GM12874 (cell line): Measurements from ENCODE around the gene SLITRK5.

ENCODE experiments used
- CTCF ChIP-seq: IDR thresholded peaks from 2 replicates; pipeline ENCODE4 v1.5.1; 2011; ENCODE audit warnings: low read depth, mild to moderate bottlenecking, control low read depth, low read length, moderate library complexity; ENCODE audit not compliant: insufficient read depth

SLITRK5 gene

GRCh38 chr13:87677496-87678371 lies 6.6 kb downstream of the SLITRK5 start:
- no peak for TF ChIP-seq CTCF

- no peak for TF ChIP-seq CTCF
Observed at GRCh38 chr13:87678372-87678752, 7.2 kb downstream of the SLITRK5 start.

GRCh38 chr13:87680298-87680697 lies 9.1 kb downstream of the SLITRK5 start:
- no peak for TF ChIP-seq CTCF

- TF ChIP-seq CTCF, result no peak
Observed at GRCh38 chr13:87684850-87685742, 13.9 kb downstream of the SLITRK5 start.

GRCh38 chr13:87696458-87696857 lies 25.3 kb downstream of the SLITRK5 start:
- TF ChIP-seq CTCF, result no peak

GRCh38 chr13:87698268-87698667 lies 27.1 kb downstream of the SLITRK5 start:
- no peak for TF ChIP-seq CTCF

GRCh38 chr13:87709947-87710346 lies 38.8 kb downstream of the SLITRK5 start:
- no peak for TF ChIP-seq CTCF
